ENCODE data around the gene DHX38.

DHX38 gene

DNA sequence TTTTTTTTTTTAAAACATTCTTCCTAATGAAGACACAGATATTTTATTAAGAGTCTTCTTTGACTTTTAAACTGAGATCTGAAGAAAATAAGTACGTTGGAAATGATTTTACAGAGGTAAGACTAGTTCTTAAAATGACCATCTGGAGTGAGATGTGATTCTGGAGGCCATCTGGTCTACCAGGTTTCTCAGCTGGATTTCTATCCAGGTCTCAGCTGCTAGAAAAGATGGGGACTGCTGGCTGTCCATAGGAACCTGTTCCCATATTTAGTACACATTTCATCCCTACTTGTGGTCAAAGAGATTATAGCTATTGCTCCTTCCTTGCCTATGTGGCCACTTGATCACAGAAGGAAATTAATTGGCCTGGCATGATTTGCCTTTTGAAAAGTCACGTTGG is 66.2 kb downstream of the DHX38 start:
- in situ Hi-C loops (cut with MboI; ENCODE audit: low sequenced_read_pairs, unreplicated experiment): no loop called here
- no peak for DNase-seq (ENCODE audit: low spot score)

DNA sequence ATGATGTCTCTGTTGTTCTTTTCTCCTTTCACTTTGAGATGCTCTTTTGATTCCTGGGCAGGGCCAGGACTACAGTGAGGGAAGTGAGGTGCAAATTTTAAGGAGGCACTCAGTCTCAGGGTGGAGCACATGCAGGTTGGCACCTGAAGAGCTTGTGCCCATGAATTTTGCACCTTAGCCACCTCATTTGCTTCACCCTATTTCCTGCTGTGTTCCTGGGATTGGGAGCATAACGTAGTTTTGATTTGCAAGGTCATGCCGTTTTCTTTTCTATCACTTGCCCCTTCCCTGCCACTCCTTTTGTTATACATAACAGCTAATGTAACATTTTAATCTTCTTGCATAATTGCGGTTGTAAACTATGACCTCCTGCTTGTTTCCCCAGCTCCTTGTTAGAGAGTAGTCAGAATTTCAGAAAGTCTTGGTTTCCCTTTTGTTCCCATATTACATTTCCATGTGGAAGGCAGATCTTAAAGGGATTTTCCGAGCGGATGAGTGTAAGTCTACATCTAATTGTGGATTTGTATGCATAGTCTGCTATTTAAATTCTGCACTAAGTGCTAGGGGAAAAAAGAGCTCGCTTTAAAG is 68.6 kb downstream of the DHX38 start:
- DNase-seq (ENCODE audit: low spot score): no peak
- in situ Hi-C loops (cut with MboI; ENCODE audit: low sequenced_read_pairs, unreplicated experiment): no loop called here
- TF ChIP-seq, protein P1, sequence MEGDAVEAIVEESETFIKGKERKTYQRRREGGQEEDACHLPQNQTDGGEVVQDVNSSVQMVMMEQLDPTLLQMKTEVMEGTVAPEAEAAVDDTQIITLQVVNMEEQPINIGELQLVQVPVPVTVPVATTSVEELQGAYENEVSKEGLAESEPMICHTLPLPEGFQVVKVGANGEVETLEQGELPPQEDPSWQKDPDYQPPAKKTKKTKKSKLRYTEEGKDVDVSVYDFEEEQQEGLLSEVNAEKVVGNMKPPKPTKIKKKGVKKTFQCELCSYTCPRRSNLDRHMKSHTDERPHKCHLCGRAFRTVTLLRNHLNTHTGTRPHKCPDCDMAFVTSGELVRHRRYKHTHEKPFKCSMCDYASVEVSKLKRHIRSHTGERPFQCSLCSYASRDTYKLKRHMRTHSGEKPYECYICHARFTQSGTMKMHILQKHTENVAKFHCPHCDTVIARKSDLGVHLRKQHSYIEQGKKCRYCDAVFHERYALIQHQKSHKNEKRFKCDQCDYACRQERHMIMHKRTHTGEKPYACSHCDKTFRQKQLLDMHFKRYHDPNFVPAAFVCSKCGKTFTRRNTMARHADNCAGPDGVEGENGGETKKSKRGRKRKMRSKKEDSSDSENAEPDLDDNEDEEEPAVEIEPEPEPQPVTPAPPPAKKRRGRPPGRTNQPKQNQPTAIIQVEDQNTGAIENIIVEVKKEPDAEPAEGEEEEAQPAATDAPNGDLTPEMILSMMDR (IDR thresholded peaks at IDR 0.05; ENCODE audit: borderline replicate concordance, control extremely low read depth, extremely low read depth, insufficient read depth, missing control alignments): no peak

More for the DNA sequence above, 66.2 kb downstream of the DHX38 start:
- TF ChIP-seq, protein P1 (IDR thresholded peaks at IDR 0.05; ENCODE audit: borderline replicate concordance, control extremely low read depth, extremely low read depth, insufficient read depth, missing control alignments): no peak
